Nephron progenitor cell (in vitro differentiated cells): ENCODE results near the gene LSS.
A peak's percentile ranks its signal among the peaks of the same experiment; 100 is the strongest.

Experiments
- DNase-seq: peaks from one replicate; pipeline ENCODE4 v3.0.0; 2021
- H3K27ac Mint-ChIP-seq: 2 replicates; pipeline ENCODE4 v1.8.0; 2021; ENCODE audit warnings: mild to moderate bottlenecking, moderate library complexity, mixed read lengths
- H3K27me3 Mint-ChIP-seq: 2 replicates; pipeline ENCODE4 v1.8.0; 2021; ENCODE audit warnings: mild to moderate bottlenecking, low read depth, mixed read lengths; ENCODE audit not compliant: poor library complexity
- H3K36me3 Mint-ChIP-seq: 2 replicates; pipeline ENCODE4 v1.8.0; 2021; ENCODE audit warnings: low read depth, mixed read lengths
- H3K4me1 Mint-ChIP-seq: 2 replicates; pipeline ENCODE4 v1.8.0; 2021; ENCODE audit warnings: mixed read lengths
- H3K4me3 Mint-ChIP-seq: 2 replicates; pipeline ENCODE4 v1.8.0; 2021; ENCODE audit warnings: mild to moderate bottlenecking, moderate library complexity, mixed read lengths
- H3K9me3 Mint-ChIP-seq: 2 replicates; pipeline ENCODE4 v1.8.0; 2021; ENCODE audit warnings: mild to moderate bottlenecking, moderate library complexity, mixed read lengths
- TF ChIP-seq, protein P1 (sequence below): fragments of 200-600 bp; sonication (generic); IDR thresholded peaks from 2 replicates; pipeline ENCODE4 v1.5.0; 2021; ENCODE audit warnings: antibody characterized with exemption

Gene LSS

DNA sequence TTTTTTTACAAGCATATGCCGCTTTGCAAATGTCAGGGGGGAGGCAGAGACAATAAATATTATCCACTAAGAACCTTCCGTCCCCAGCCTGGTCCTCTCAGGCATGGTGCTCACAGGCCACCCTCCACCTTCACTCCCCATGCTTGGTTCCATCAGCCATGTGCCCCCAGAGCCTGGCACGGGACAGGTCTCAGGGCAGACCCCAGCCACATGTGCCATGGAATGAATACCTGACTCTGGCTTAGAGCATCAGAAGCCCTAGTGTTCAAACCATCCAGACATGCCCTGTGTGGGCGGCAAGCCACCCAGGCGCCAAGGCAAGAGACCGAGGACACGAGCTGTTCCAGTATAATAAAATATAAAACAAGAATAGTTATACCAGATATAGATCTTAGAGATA is 5.4 kb downstream of the LSS start:
- no peak overlapping the region for H3K27ac Mint-ChIP-seq
- peaks cover 58% of the 10 kb centered on the region for H3K36me3 Mint-ChIP-seq
- H3K27me3 Mint-ChIP-seq = peaks cover 5% of the 10 kb centered on the region
- H3K4me3 Mint-ChIP-seq = no peak overlapping the region
- no peak for DNase-seq
- TF ChIP-seq, protein P1, sequence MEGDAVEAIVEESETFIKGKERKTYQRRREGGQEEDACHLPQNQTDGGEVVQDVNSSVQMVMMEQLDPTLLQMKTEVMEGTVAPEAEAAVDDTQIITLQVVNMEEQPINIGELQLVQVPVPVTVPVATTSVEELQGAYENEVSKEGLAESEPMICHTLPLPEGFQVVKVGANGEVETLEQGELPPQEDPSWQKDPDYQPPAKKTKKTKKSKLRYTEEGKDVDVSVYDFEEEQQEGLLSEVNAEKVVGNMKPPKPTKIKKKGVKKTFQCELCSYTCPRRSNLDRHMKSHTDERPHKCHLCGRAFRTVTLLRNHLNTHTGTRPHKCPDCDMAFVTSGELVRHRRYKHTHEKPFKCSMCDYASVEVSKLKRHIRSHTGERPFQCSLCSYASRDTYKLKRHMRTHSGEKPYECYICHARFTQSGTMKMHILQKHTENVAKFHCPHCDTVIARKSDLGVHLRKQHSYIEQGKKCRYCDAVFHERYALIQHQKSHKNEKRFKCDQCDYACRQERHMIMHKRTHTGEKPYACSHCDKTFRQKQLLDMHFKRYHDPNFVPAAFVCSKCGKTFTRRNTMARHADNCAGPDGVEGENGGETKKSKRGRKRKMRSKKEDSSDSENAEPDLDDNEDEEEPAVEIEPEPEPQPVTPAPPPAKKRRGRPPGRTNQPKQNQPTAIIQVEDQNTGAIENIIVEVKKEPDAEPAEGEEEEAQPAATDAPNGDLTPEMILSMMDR = no peak
- peaks cover 19% of the 10 kb centered on the region for H3K9me3 Mint-ChIP-seq
- H3K4me1 Mint-ChIP-seq = peaks cover 57% of the 10 kb centered on the region

DNA sequence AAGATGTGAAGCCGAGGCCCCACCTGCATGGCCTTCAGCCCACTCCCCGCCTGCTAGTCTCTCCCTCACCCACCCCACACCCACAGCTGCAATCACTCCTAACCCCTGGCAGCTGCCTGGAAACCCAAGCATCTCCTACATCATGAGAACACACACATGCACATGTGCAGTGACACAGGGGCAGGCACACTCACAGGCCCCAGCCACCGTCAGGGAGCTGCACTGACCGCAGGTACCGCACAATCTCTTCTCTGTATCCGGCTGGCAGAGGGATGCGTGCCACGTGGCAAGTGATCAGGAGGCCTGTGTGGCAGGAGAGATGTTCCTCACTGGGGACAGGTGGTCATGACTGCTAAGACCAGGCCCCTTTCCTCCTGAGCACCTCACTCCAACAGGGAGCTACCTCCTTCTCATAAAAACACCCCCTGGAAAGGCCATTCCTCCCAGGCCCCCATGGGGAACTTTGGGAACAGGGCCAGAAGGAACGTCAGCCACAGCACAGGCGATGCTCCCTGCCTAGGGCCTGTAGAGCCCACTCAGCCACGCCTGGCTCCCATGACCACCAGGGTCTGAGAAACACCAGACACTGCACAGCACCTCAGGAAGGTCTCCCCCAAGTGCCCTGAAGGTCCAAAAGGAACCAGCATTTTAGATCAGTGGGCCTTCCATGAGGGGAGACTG is 6.0 kb downstream of the LSS start:
- H3K4me3 Mint-ChIP-seq = no peak overlapping the region
- H3K27me3 Mint-ChIP-seq = peaks cover 5% of the 10 kb centered on the region
- TF ChIP-seq, protein P1 = no peak
- peaks cover 58% of the 10 kb centered on the region for H3K36me3 Mint-ChIP-seq
- peaks cover 19% of the 10 kb centered on the region for H3K9me3 Mint-ChIP-seq
- no peak for DNase-seq
- peaks cover 56% of the 10 kb centered on the region for H3K4me1 Mint-ChIP-seq
- no peak overlapping the region for H3K27ac Mint-ChIP-seq

DNA sequence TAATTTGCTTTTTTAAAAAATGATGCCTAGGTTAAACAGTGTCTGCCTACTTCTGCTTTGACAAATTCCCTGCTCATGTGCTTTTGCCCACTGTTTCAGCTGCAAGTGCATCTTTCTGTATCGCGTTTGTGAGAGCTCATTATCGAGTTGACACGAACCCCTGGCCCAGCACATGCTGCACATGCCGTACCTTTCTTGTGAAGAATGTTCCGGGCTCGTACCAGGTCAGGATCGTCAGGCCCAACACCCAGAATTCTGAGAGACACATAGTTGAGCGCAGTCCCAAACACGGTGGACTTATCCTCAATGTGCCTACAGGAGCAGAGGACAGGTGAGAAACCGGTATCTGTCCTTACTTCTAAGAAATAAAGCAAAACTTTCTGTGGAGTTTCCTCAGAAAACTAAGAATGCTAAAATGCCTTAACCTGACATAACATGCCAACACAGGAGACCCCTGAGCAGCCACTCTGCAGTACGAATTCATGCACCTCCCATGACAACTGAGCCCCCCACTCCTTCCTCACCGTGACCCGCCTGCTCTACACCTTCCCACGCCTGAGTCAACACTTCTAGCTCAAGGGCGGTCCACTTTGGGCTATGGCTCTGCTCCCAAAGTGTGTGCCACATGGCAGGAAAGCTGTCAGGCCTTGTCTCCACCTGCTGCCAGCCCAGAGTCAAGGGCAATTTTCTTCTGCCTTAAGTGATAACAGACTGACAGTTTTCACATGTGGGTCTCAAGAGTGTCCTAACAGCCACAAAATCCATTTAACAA is 6.7 kb downstream of the LSS start:
- peaks cover 5% of the 10 kb centered on the region for H3K27me3 Mint-ChIP-seq
- H3K4me3 Mint-ChIP-seq = no peak overlapping the region
- TF ChIP-seq, protein P1 = no peak
- no peak for DNase-seq
- peaks cover 53% of the 10 kb centered on the region for H3K36me3 Mint-ChIP-seq
- H3K27ac Mint-ChIP-seq = peak overlapping the region; percentile 83
- peaks cover 51% of the 10 kb centered on the region for H3K4me1 Mint-ChIP-seq
- H3K9me3 Mint-ChIP-seq = peaks cover 15% of the 10 kb centered on the region

DNA sequence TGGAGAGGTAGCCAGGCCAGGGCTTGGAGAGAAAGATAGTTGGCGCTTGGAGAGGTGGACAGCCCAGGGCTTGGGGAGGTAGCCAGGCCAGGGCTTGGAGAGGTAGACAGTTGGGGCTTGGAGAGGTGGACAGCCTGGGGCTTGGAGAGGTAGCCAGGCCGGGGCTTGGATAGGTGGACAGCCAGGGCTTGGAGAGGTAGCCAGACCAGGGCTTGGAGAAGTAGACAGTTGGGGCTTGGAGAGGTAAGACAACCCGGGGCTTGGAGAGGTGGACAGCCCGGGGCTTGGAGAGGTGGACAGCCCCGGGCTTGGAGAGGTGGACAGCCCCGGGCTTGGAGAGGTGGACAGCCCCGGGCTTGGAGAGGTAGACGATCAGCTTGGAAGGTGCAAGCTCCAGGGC is 7.7 kb downstream of the LSS start:
- Mint-ChIP-seq H3K4me3 (no peak overlapping the region), H3K27me3 (peaks cover 5% of the 10 kb centered on the region), H3K9me3 (peaks cover 6% of the 10 kb centered on the region), H3K27ac (no peak overlapping the region), H3K36me3 (peaks cover 44% of the 10 kb centered on the region), H3K4me1 (peaks cover 41% of the 10 kb centered on the region)
- TF ChIP-seq, protein P1 = no peak
- no peak for DNase-seq

DNA sequence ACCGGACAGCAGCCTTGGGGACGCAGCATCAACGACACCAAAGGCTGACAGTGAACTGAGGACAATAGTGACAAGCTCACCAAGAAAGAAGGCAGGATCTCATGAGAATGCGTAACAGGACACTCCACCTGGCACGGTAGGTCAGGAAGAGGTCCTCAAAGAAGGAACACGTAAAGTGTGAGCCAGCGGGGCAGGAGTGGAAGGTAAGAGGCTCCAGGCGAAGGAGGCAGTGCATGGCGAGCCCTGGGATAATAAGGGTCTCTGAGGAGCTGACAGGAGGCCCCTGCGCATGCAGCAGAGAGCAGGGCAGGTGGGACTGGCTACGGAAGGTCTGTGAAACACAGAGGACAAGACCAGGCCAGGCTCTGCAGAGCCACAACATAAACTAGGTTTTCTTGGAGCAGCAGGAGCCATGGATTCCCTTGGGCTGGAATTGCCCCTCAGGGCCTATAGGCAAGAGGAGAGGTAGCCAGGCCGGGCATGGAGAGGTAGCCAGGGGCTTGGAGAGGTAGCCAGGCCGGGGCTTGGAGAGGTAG is 8.2 kb downstream of the LSS start:
- peaks cover 36% of the 10 kb centered on the region for H3K4me1 Mint-ChIP-seq
- peak overlapping the region; percentile 93 for H3K27ac Mint-ChIP-seq

More for the DNA sequence above, 8.2 kb downstream of the LSS start:
- peaks cover 5% of the 10 kb centered on the region for H3K27me3 Mint-ChIP-seq
- peaks cover 1% of the 10 kb centered on the region for H3K9me3 Mint-ChIP-seq
- peaks cover 39% of the 10 kb centered on the region for H3K36me3 Mint-ChIP-seq
- TF ChIP-seq, protein P1 = no peak
- DNase-seq = no peak
- no peak overlapping the region for H3K4me3 Mint-ChIP-seq
